Gastroesophageal sphincter (tissue), 3 donors: ENCODE data around the gene FSTL5.

Experiments
- POLR2A ChIP-seq, 2 donors: fragments of 450-650 bp; IDR thresholded peaks; one replicate each; pipeline ENCODE4 v1.6.1; 2017; ENCODE audit warnings: antibody characterized with exemption in 2 of 2, mild to moderate bottlenecking in 2 of 2, moderate library complexity in 1 of 2
- TF ChIP-seq, protein P1 (sequence below), 4 experiments: fragments of 200-600 bp in 2 of 4; fragments of 450-650 bp in 2 of 4; sonication (generic) in 1 of 4; IDR thresholded peaks; one replicate each; pipeline ENCODE4 v1.5.1; 2017 to 2019; ENCODE audit warnings: antibody characterized with exemption in 4 of 4, mild to moderate bottlenecking in 2 of 4, moderate library complexity in 2 of 4

DNA sequence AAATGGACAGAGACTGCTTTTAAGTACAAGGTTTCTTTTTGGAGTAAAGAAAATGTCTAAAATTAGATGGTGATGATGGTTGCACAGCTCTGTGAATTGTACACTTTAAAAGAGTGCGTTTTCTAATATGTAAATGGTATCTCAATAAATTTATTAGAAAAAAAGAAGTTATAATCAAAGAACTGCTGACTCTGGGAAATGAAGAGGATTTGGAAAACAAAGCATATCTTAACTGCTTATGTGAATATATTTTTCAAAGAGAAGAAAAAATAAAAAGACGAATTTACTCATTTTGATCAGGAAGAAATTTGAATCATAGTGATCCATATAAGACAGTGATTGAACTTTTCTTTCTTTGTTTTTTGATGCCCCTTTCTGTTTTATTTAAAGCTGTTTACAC is 45.9 kb upstream of the FSTL5 start:
- TF ChIP-seq, protein P1, sequence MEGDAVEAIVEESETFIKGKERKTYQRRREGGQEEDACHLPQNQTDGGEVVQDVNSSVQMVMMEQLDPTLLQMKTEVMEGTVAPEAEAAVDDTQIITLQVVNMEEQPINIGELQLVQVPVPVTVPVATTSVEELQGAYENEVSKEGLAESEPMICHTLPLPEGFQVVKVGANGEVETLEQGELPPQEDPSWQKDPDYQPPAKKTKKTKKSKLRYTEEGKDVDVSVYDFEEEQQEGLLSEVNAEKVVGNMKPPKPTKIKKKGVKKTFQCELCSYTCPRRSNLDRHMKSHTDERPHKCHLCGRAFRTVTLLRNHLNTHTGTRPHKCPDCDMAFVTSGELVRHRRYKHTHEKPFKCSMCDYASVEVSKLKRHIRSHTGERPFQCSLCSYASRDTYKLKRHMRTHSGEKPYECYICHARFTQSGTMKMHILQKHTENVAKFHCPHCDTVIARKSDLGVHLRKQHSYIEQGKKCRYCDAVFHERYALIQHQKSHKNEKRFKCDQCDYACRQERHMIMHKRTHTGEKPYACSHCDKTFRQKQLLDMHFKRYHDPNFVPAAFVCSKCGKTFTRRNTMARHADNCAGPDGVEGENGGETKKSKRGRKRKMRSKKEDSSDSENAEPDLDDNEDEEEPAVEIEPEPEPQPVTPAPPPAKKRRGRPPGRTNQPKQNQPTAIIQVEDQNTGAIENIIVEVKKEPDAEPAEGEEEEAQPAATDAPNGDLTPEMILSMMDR (IDR thresholded peaks at IDR 0.05): no peak
- no peak for TF ChIP-seq POLR2A (IDR thresholded peaks at IDR 0.05)
